HepG2 (cell line): ENCODE measurements around the gene OPRM1.

Source experiments
- ZBTB33 ChIP-seq: sonication (generic); formaldehyde crosslinking; IDR thresholded peaks from 2 replicates; pipeline ENCODE4 v1.4.0; 2020; ENCODE audit warnings: missing genetic modification reagents
- ZNF546 ChIP-seq: sonication (generic); formaldehyde crosslinking; conservative IDR thresholded peaks from 2 replicates; pipeline ENCODE4 v1.8.1; 2023; ENCODE audit warnings: mild to moderate bottlenecking, missing genetic modification reagents

DNA sequence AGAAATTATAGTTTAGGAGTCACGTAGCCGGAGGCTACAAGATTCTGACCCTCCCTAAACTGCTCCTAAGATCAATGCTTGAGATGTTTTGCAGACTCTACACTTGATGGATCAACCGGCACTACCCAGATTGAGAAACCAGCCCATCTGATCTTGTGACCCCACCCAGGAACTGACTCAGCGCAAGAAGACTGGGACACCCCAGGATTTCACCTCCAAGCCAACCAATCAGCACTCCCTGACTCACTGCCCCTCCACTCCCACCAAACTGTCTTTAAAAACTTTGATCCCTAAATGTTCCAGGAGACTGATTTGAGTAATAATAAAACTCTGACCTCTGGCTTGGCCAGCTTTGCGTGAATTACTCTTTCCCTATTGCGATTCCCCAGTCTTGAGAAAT lies 99.8 kb downstream of the OPRM1 start:
- no peak for TF ChIP-seq ZBTB33 (CRISPR knock-in tag)
- TF ChIP-seq ZNF546, result no peak
